Posterior vena cava (tissue), 2 donors: ENCODE data around the gene RGS7. TPM values are rescaled to one million over a fixed set of nuclear protein-coding genes. Genes with fewer than 3 reads are reported as not detected.
"Not testable (repeated sequence)": the region's sequence is repeated elsewhere in the genome, so short reads cannot be mapped to it uniquely, and the experiment has no call there.

ENCODE experiments used
- DNase-seq: peaks from one replicate; pipeline ENCODE4 v3.0.0-alpha.2; 2020; ENCODE audit warnings: low spot score
- intact Hi-C, 2 donors: fragments of 100-400 bp; cut with DNase I; formaldehyde crosslinking; loops; one replicate each; pipeline versions ENCODE4 v1.14.1 to v1.14.2; 2022 to 2023
- total RNA-seq, 2 donors: library from RNA; stranded (reverse); fragmentation: NEBNext Ultra II Directional; extraction: Animal tissue kit (Norgen Biotek cat#: 25700); gene quantifications; one replicate each; pipeline ENCODE4 v1.2.1, GENCODE V29; 2021
- donor health status: DM: yes; HTN: yes; CAD: no.
- donor health status: DM: yes; HTN: yes; CAD: no.

RGS7 gene
- total RNA-seq, 2 donors from 2014 or later = not detected

DNA sequence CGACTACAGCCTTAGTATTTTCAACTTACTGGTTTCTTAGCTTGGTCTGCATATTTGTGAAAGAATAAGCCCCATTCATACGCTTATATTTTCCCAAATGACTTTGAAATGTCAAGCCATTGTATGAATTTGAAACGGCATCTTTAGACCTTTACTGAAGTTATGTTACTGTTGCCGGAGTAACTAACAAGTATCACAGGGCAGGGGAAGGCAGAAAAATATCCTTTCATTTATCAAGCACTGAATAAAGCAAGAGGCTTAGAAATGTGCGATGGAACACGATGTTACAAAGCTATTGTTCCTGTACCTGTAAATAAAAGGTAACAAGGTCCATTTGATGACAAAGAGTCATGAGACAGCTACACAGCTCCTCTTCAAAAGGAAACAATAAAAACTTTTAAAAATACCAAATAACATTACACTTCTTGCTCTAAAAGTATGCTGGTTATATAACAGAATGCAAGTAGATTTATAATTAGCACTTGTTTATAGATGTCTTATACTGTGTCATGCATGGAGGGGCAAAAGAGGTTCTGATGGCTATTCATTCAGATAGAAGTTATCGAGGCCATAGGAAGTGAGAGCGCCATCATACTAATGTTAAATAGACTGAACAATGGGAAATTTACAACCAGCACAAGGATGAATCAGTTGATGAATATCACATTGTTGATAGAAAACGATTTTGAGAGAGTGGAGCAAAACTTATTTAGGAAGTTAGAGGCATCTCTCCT, 322.6 kb downstream of the RGS7 start:
- intact Hi-C loops = no loop called here
- DNase-seq = no peak

DNA sequence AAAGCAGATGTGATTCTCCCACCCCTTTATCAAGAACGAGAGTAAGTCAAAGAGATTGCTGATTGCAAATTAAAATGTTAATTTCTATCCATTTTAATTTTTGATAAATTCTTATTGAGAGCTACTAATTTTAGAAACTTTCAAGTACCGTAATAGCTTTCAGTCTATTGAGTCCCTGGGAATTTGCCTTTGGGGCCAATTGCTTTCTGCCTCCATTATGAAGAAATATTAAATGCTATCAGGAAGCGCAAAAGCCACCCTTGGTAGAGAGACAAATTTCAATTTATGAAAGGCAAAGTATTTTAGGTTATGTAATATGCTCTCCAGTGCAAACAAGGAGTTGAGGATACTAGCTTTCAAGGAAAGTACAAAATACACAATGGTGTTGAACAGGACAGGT, 332.2 kb downstream of the RGS7 start:
- no peak for DNase-seq
- intact Hi-C loops = no loop called here

DNA sequence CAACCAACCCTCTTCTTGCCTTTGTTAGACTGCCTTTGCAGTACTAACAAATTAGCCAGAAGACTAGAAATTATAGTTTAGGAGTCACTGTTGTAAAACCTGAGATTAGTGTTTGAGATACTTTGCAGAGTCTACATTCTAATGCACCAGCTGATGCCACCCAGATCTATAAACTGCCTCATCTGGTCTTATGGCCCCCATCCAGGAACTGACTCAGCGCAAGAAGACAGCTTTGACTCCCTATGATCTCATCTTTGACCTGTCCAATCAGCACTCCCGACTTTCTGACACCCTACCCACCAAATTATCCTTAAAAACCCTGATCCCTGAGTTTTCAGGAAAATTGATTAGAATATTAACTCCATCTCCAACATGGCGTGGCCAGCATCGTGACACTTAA, 334.6 kb downstream of the RGS7 start:
- intact Hi-C loops = no loop called here
- DNase-seq = no peak

DNA sequence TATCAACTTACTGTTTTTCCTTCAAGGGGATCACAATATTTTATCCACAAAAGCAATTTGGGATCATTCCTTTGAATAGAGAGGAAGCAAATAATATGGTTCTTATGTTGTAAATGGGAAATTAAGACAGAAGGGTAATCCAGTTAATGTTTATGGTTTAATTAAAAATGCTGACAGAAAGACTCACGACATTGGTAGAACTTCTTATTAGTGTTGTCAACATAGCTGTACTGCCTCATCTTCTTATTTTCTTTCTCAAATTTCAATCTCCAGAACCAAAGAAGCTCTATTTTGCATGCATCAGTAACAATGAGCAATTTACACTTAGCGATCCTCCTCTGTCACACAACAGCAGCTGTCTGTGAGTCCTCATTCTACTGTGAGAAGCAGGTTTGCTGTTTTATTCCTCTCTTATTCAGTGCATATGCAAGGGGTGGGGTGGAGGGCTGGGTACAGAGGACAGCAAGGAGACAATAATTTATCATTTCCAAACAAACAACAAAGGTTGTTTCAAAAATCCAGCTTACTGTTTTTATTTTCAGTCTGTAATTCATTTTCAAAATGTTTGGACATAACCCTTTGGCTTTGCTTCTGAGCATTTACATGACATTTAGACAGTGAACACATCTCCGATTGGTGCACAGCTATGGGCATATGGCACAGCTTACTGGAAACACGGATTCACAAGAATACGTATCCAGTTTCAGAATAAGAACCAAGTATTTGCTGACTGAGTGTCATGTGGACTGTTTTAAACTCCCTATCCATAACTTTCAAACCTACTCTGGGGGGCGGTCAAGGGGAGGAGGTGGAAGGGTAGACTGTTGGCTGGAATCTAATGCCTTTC, 335.9 kb downstream of the RGS7 start:
- intact Hi-C loops = no loop called here
- no peak for DNase-seq

DNA sequence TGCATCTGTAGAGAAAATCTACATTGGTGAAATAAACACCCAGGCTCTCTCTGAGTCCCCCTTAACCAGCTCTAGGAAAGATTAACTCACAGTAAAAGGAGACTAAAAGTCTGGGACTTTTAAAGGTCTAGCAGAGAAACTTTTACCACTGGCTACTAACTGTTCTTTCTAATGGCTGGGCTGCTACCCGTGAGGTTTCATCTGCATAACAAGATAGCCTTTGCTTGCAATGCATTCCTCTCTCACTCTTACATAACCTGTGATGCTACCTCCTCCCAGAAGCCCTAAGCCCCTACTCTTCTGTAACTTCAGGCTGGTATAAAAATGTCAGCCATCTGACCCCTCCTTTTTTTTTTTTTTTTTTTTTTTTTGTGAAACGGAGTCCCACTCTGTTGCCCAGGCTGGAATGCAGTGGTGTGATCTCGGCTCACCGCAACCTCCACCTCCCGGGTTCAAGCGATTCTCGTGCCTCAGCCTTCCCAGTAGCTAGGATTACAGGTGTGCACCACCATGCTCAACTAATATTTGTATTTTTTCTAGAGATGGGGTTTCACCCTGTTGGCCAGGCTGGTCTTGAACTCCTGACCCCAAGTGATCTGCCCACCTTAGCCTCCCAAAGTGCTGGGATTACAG, 344.2 kb downstream of the RGS7 start:
- intact Hi-C loops = loop anchor here in 1 of 2 donors (2.0 kb wide), 1 partner anchor 272 kb away; no protein-coding TSS in a partner anchor
- no peak for DNase-seq

DNA sequence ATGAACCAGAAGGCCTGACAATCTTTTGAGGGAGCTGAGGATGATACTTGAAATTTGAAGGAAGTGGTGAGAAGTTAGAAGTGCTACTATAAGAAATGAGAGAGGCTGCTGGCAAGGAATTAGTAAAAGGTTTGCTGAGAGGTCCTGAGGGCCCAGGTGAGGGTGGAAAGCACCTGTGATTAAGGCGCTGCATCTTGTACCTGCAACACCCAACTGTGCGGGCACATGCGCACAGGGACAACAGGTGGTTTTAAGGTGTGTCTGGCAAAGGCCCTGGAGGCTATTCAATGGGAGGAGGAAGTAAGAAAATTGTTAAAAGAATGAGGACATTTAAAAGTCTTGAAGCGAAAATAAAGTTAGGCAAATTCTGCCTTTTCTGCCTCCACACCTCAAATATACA, 349.3 kb downstream of the RGS7 start:
- intact Hi-C loops = no loop called here
- DNase-seq = no peak

DNA sequence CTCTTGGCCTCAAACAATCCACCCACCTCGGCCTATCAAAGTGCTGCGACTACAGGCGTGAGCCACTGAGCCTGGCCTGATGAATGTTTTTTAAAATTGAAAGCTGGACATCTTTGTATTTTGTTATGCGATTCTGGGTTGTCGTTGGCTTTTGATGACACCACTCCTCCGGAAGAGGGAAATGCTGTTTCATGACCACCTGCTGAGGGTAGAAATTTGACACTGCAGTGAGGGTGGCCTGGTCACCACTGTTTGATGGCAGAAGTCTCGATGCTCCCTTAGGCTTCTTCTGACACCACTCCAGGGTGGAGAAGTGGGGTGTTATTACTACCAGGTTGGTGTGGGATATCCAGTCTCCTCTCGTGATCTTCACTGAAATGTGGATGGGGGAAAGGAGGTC, 357.2 kb downstream of the RGS7 start:
- intact Hi-C loops = no loop called here
- DNase-seq = no peak

DNA sequence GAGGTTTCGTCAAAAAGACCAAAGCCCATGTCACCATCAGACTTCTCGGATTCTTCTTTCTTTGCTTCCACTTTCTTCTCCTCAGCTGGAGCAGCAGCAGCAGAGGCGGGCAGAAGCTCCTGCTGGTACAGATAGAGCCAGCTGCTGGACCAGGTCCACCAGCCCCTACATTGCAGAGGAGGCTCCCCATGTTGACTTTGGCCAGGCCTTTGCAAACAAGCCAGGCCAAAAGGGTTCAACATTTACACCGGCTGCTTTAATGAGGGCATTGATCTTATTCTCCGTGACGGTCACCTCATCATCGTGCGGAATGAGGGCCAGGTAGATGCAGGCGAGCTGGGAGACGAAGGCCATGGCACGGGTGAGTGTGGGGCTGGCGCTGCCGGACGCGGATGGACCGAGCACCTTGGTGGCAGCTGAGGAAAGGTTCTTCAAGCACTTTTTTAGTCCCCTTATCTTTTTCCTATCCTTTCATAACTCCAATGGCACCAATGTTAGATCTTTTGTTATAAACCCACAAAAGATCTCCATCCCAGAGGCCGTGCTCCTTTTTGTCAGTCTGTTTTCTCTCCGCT, 358.5 kb downstream of the RGS7 start:
- intact Hi-C loops = no loop called here
- DNase-seq = no peak

DNA sequence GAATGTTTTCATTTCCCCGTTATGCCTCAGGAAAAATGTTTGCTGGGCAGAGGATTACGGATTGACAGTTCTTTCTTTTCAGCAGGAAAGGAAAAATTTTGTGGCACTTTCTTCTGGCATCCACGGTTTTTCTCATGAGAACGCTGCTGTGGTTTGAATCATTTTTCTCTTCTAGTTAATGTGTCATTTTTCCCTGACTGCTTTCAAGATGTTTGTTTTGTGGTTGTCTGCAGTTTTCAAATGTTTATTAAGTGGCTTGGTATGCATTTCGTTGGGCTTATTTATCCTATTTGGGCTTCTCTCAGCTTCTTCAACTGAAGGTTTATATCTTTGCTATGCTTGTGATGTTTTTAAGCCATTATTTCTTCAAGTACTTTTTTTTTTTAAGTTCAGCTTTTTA, 359.0 kb downstream of the RGS7 start:
- DNase-seq = no peak
- intact Hi-C loops = no loop called here

DNA sequence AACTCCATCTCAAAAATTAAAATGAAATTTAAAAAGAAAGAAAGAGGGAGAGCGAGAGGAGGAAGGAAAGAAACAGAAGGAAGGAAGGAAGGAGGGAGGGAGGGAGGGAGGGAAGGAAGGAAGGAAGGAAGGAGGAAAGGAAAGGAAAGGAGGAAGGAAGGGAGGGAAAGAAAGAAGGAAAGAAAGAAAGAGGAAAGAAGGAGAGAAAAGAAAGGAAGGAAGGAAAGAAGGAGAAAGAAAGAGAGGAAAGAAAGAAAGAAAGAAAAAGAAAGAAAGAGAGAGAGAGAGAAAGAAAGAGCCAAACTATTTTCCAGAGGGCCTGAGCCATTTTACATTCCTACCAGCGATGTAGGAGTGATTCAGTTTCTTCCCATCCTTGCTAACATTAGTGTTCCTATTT, 364.0 kb downstream of the RGS7 start:
- intact Hi-C loops = no loop called here
- DNase-seq = no peak

DNA sequence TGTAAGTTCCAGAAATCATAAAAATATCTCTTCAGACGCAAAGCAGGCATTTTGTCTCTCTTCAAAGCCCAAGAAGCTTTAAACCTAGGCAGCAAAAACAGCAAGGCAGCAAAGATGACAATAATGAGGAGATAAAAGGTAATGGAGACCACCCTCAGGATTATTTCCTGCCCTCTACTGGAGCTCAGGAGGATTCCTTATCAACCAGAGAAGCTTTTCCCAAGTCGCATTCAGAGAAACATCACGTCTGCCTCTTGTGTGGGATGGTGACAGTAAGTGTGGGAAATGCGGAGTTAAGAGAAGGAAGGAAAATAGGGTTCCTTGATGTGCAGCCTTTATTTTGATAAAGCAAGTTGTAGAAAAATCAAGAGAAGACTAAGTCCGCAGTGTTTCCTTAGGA, 365.8 kb downstream of the RGS7 start:
- no peak for DNase-seq
- intact Hi-C loops = no loop called here

DNA sequence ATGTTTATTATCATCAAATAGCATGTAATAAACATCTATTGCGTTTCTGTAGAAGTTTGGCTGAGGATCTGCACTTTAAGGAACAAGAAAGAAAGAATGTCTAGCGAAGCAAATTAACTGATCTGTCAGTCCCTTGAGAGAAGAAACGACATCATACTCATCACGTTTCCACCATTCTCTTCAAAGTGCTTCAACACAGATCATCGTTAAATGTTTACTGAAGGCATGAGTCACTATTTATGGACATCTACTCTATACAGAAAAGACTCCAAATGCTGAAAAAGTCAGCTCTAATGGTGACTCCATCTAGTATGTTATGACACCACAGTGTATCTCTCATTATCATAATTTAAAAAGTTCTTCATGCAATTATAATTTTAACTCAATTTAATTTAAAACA, 369.1 kb downstream of the RGS7 start:
- intact Hi-C loops = no loop called here
- DNase-seq = no peak

DNA sequence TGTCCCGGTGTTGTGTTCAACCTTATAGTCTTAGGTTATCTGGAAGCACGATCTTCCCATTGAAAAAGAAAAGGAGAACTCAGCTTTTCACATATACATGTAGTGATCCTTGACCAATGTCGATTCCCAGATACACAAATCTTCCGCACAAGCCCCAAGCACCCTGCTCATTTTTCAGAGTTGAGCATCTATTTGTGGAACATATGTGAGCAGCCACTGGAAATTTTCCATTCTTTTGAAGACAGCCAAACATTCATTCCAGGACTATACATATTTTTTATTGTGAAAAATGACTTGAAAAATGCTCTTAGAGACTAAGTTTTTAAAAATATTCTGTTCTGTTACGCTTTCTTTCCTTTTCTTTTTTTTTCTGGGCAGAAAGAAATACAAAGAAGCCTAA, 371.9 kb downstream of the RGS7 start:
- intact Hi-C loops = no loop called here
- DNase-seq = no peak

DNA sequence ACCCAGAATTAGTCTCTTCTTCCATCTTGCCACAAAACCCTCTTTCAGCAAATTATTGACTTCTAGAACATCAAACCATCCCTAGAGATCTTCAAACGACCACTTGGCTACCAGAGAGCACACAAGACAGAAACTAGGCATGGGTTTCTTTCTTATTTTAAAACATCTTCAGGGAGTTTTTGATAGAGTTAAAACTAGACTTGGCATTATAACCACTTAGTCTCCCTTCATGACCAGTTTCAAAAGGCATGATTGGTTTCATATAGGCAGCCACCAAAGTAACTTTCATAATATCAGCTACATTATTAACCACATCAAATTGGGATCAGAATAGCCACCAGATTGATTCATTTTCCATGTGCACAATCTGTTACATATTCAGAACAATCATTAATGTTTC, 376.7 kb downstream of the RGS7 start:
- DNase-seq = no peak
- intact Hi-C loops = no loop called here

DNA sequence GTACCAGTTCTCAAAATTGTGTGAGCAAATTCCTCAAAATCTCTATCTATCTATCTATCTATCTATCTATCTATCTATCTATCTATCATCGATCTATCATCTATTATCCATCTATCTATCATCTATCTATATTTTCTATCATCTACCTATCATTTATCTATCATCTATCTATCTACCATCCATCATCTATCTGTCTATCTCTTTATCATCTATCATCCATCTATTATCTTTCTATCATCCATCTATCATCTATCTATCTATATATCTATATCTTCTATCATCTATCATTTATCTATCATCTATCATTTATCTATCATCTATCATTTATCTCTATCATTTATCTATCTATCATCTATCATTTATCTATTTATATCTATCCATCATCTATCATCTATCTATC, 380.3 kb downstream of the RGS7 start:
- intact Hi-C loops = no loop called here

DNA sequence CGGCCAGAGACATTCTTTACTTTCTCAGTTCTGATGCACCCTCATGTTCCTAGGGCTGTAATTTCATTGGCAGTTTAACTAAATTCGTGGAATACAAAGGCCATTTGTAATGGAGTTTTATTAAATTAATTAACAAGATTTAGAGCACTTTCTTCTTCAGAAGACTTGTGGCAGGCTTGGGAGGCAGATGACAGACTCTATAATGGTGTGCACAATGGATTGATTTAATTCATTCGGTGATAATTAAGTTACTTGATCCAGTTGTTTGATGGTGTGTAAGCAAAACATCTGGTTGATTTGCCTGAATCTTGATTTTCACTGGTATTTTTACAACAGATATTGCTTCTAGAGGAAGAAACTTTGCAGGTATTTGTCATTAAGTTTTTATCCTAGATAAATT, 383.1 kb downstream of the RGS7 start:
- DNase-seq = no peak
- intact Hi-C loops = no loop called here

More for the DNA sequence above, 380.3 kb downstream of the RGS7 start:
- no peak for DNase-seq

DNA sequence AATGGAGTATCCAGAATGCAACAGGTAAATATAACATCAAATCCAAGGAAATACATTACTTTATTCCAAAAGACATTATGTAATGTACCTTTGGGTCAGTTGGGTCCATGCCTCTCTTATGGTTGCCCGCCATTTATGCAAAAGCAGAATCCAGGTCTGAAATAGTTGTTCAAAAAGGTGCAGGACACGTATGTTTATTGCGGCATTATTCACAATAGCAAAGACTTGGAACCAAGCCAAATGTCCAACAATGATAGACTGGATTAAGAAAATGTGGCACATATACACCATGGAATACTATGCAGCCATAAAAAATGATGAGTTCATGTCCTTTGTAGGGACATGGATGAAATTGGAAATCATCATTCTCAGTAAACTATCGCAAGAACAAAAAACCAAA, 384.9 kb downstream of the RGS7 start:
- DNase-seq, intact Hi-C loops: not testable (repeated sequence)

DNA sequence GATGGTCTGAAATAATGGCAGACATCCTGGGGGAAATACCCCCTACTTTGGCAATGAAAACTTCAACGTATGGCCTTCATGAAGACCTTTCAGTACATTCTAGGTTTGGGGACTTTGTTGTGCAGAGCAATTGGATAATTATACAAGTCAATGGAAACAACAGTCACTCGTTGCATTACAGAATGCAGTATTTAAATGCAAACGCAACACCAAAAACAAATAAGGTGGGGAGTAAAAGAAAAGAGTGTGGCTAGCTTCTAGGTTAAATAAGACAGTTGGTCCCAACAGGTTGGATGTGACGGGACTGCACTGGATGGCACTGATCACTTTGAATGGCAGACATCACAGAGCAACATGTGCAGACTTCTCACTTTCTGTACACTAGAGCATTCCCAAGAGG, 386.8 kb downstream of the RGS7 start:
- intact Hi-C loops = no loop called here
- no peak for DNase-seq

DNA sequence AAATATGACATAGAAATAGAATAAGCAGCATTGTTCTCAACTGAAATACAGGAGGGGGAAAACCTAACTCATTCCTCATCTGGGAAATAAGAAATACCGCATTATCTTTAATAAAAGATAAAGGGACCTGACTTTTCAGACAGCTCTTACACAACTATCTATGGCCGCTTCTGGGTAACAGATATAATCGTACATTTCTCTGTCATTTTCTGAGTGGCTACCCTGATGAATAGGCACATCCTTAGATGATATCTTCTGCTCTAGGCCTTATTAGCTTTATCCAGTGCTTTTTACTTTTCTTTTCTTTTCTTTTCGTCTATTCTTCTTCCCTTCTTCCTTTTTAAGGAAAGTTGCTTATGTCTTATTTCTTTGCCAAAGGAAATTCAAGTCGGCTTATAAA, 388.1 kb downstream of the RGS7 start:
- intact Hi-C loops = no loop called here
- no peak for DNase-seq

DNA sequence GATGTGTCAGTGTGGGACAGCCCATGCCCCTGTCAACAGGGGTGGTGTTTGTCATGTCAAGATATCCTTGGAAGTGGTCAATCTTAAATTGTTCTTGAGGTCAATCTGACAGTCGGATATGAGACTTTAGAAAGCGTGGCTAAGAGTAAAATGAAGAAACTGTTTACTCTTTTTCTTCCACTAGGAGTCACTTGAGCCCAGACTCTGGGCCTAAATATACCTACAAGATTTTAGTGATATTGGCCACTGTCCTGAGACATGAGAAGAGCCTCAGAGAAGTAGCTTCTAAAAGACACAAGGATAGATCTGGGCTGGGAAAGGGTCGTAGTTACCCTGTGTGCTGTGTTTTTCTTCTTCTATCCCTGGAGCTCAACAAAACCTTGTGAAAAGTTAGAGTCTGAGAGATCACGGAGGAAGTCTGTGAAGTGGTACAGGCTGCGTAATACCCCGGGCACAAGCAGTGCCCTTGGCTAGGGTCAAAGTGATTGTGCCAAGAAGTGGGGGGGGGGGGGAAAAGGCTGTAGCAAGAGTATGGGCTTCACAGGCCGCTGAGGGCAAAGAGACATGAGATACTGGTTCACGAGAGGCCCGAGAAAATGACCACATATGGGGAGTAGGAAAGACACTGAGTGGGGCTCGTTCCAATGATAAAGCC, 389.8 kb downstream of the RGS7 start:
- intact Hi-C loops = no loop called here
- no peak for DNase-seq
